WTC11 (cell line): Measurements from ENCODE around the gene RFC3. TPM values are rescaled to one million over a fixed set of nuclear protein-coding genes. Genes with fewer than 3 reads are reported as not detected.

Experiments used
- ATAC-seq: fragments of 200-7000 bp; cut with Tn5 transposase; 2 replicates; pipeline ENCODE4 v1.10.0; 2021; ENCODE audit warnings: mild to moderate bottlenecking, moderate library complexity
- CTCF ChIA-PET: fragments of 300-600 bp; sonication (Branson Sonifier 250); formaldehyde crosslinking; loops from one replicate; lab custom pipeline; 2021; ENCODE audit warnings: antibody characterized with exemption; lab: Charles Lee
- POLR2A ChIA-PET: fragments of 350-600 bp; sonication (Branson Sonifier 250); formaldehyde crosslinking; loops from one replicate; lab custom pipeline; 2021; ENCODE audit warnings: antibody characterized with exemption; lab: Charles Lee
- DNase-seq: peaks from one replicate; pipeline ENCODE4 v3.0.0; 2021; ENCODE audit warnings: low spot score
- H3K27ac Mint-ChIP-seq: 2 replicates; pipeline ENCODE4 v1.8.0; 2021; ENCODE audit warnings: mixed read lengths
- H3K27me3 Mint-ChIP-seq: 2 replicates; pipeline ENCODE4 v1.8.0; 2021; ENCODE audit warnings: low read depth, mild to moderate bottlenecking, moderate library complexity, mixed read lengths
- H3K36me3 Mint-ChIP-seq: 2 replicates; pipeline ENCODE4 v1.8.0; 2021; ENCODE audit warnings: mixed read lengths
- H3K4me1 Mint-ChIP-seq: 2 replicates; pipeline ENCODE4 v1.8.0; 2022; ENCODE audit warnings: mixed read lengths
- H3K4me3 Mint-ChIP-seq: 2 replicates; pipeline ENCODE4 v1.8.0; 2021; ENCODE audit warnings: mild to moderate bottlenecking, moderate library complexity, mixed read lengths
- H3K9me3 Mint-ChIP-seq: 2 replicates; pipeline ENCODE4 v1.8.0; 2021; ENCODE audit warnings: mixed read lengths
- ATF2 ChIP-seq: sonication (generic); formaldehyde crosslinking; IDR thresholded peaks from 2 replicates; pipeline ENCODE4 v1.8.1; 2022; ENCODE audit warnings: low read depth, missing genetic modification reagents, borderline replicate concordance
- CTCF ChIP-seq: fragments of 200-600 bp; IDR thresholded peaks from 2 replicates; pipeline ENCODE4 v1.8.0; 2022; ENCODE audit warnings: antibody characterized with exemption
- E2F1 ChIP-seq: sonication (generic); formaldehyde crosslinking; IDR thresholded peaks from 2 replicates; pipeline ENCODE4 v1.8.0; 2022; ENCODE audit warnings: mild to moderate bottlenecking, missing genetic modification reagents
- E2F5 ChIP-seq: sonication (generic); formaldehyde crosslinking; IDR thresholded peaks from 2 replicates; pipeline ENCODE4 v1.8.1; 2022; ENCODE audit warnings: mild to moderate bottlenecking, moderate library complexity, missing genetic modification reagents
- EMX1 ChIP-seq: fragments of 250-450 bp; sonication (Bioruptor Pico); IDR thresholded peaks from 2 replicates; pipeline ENCODE4 v1.8.0; 2021; ENCODE audit warnings: mild to moderate bottlenecking
- NFE2L1 ChIP-seq: sonication (generic); formaldehyde crosslinking; IDR thresholded peaks from 2 replicates; pipeline ENCODE4 v1.8.1; 2023; ENCODE audit warnings: missing genetic modification reagents
- NR2C2 ChIP-seq: sonication (generic); formaldehyde crosslinking; IDR thresholded peaks from 2 replicates; pipeline ENCODE4 v1.8.0; 2022; ENCODE audit warnings: mild to moderate bottlenecking, missing genetic modification reagents
- PRRX2 ChIP-seq: fragments of 250-450 bp; sonication (Bioruptor Pico); IDR thresholded peaks from 2 replicates; pipeline ENCODE4 v1.8.0; 2021; ENCODE audit warnings: mild to moderate bottlenecking
- RELA ChIP-seq: sonication (generic); formaldehyde crosslinking; IDR thresholded peaks from 2 replicates; pipeline ENCODE4 v1.8.1; 2022; ENCODE audit warnings: missing genetic modification reagents, mild to moderate bottlenecking, borderline replicate concordance
- RORB ChIP-seq: fragments of 250-450 bp; sonication (Bioruptor Pico); IDR thresholded peaks from 2 replicates; pipeline ENCODE4 v1.9.0; 2021; ENCODE audit warnings: mild to moderate bottlenecking
- SMAD3 ChIP-seq: sonication (generic); formaldehyde crosslinking; IDR thresholded peaks from 2 replicates; pipeline ENCODE4 v1.8.0; 2022; ENCODE audit warnings: missing genetic modification reagents, mild to moderate bottlenecking, borderline replicate concordance
- TEAD4 ChIP-seq: sonication (generic); formaldehyde crosslinking; IDR thresholded peaks from 2 replicates; pipeline ENCODE4 v1.8.0; 2022; ENCODE audit warnings: mild to moderate bottlenecking, missing genetic modification reagents
- USF2 ChIP-seq: sonication (generic); formaldehyde crosslinking; IDR thresholded peaks from 2 replicates; pipeline ENCODE4 v1.8.1; 2023; ENCODE audit warnings: mild to moderate bottlenecking, missing genetic modification reagents, moderate library complexity
- ZBTB21 ChIP-seq: sonication (generic); formaldehyde crosslinking; IDR thresholded peaks from 2 replicates; pipeline ENCODE4 v1.8.1; 2023; ENCODE audit warnings: mild to moderate bottlenecking, missing genetic modification reagents, borderline replicate concordance
- ZNF138 ChIP-seq: sonication (generic); formaldehyde crosslinking; conservative IDR thresholded peaks from 2 replicates; pipeline ENCODE4 v1.8.1; 2022; ENCODE audit warnings: mild to moderate bottlenecking, moderate library complexity, missing genetic modification reagents
- ZNF232 ChIP-seq: sonication (generic); formaldehyde crosslinking; IDR thresholded peaks from 2 replicates; pipeline ENCODE4 v1.8.0; 2022; ENCODE audit warnings: mild to moderate bottlenecking, missing genetic modification reagents
- ZNF423 ChIP-seq: fragments of 250-450 bp; sonication (Bioruptor Pico); IDR thresholded peaks from 2 replicates; pipeline ENCODE4 v2.1.2; 2022; ENCODE audit warnings: mild to moderate bottlenecking, moderate library complexity
- ZNF425 ChIP-seq: fragments of 250-450 bp; sonication (Bioruptor Pico); conservative IDR thresholded peaks from 2 replicates; pipeline ENCODE4 v1.9.0; 2021; ENCODE audit warnings: mild to moderate bottlenecking
- total RNA-seq: library from RNA; stranded (reverse); gene quantifications from 3 replicates; pipeline ENCODE4 v1.2.3, GENCODE V29; 2021

RFC3 gene
- total RNA-seq, 1 experiment from 2014 or later = 37.0 TPM

GRCh38 chr13:33855371-33855895 lies 37.5 kb downstream of the RFC3 start (continued):
- TF ChIP-seq USF2 = no peak

- no peaks in the 10 kb centered on the region for H3K4me1 Mint-ChIP-seq
- POLR2A ChIA-PET = no interaction called here
- no peak for ATAC-seq
- no peaks in the 10 kb centered on the region for H3K27me3 Mint-ChIP-seq
- no peak overlapping the region for H3K27ac Mint-ChIP-seq
- CTCF ChIA-PET = no interaction called here
- TF ChIP-seq NR2C2 (CRISPR knock-in tag) = no peak
- no peak for TF ChIP-seq PRRX2
- TF ChIP-seq NFE2L1 (CRISPR knock-in tag) = no peak
- no peak for TF ChIP-seq RORB (CRISPR knock-in tag)
- no peak for TF ChIP-seq ZNF232 (CRISPR knock-in tag)
- no peak for TF ChIP-seq TEAD4 (CRISPR knock-in tag)
- TF ChIP-seq EMX1 = no peak
- TF ChIP-seq CTCF = no peak
- no peak for TF ChIP-seq ZNF423
- TF ChIP-seq USF2 = no peak
- TF ChIP-seq RELA (CRISPR knock-in tag) = no peak
- no peak for TF ChIP-seq E2F5 (CRISPR knock-in tag)
- no peak for TF ChIP-seq ZNF138 (CRISPR knock-in tag)
- no peak for TF ChIP-seq E2F1
- no peak for TF ChIP-seq ZNF425 (CRISPR knock-in tag)
- TF ChIP-seq ZBTB21 (CRISPR knock-in tag) = no peak
- TF ChIP-seq SMAD3 (CRISPR knock-in tag) = no peak
- TF ChIP-seq ATF2 (CRISPR knock-in tag) = no peak
- no peak for DNase-seq
- H3K9me3 Mint-ChIP-seq = no peaks in the 10 kb centered on the region
- no peak overlapping the region for H3K4me3 Mint-ChIP-seq
- H3K36me3 Mint-ChIP-seq = no peaks in the 10 kb centered on the region
These were observed 41.8 kb downstream of the RFC3 start for GRCh38 chr13:33859691-33860303.
